ENCODE measurements around the gene COX6A2.
A peak's percentile ranks its signal among the peaks of the same experiment; 100 is the strongest.

DNA sequence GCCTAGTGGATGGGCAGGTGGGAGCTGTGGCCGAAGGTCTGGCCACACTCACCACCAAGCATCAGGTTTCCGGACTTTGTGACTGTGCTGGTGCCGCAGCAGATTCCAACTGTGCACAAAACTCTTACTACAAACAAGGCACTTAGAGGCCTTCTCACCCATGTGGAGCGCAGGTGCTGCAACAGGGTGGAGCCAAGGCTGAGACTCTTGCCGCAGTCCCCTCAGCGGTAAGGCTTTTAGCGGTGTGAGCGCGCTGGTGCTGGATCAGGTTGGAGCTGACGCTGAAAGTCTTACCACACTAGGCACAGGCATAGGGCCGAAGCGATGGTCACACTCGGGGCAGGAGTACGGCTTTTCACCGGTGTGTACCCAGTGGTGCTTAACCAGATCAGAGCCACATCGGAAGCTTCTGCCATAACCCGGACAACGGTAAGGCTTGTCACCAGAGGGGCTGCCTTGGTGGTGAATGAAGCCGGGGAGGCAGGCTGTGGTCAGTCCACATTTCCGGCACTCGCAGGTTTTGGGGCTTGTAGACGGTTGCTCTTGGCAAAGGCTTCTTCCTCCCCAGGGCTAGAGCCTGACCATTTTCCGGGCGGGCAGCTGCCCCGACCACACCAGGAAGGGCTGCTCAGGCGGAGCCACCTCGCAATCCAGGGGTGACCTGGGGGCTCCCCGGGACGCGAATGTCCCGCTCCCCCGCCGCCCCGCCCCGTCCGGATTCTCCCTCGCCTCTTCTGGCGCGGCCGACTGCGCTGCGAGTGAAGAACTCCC lies 30.1 kb upstream of the COX6A2 start:
- TF ChIP-seq POLR2A (IDR thresholded peaks at IDR 0.05) (no peak), CTCF (IDR thresholded peaks at IDR 0.05) (peak in 2 of 4 experiments; percentile 21), POLR2AphosphoS5 (IDR thresholded peaks at IDR 0.05) (no peak)

All from prostate gland (tissue), 2 donors.